ENCODE measurements around the gene ZNF709. TPM values are rescaled to one million over a fixed set of nuclear protein-coding genes. Genes with fewer than 3 reads are reported as not detected.
"Not testable (repeated sequence)": the region's sequence is repeated elsewhere in the genome, so short reads cannot be mapped to it uniquely, and the experiment has no call there.

ZNF709 gene
- total RNA-seq, 1 experiment from 2014 or later, result 2.2 TPM

DNA sequence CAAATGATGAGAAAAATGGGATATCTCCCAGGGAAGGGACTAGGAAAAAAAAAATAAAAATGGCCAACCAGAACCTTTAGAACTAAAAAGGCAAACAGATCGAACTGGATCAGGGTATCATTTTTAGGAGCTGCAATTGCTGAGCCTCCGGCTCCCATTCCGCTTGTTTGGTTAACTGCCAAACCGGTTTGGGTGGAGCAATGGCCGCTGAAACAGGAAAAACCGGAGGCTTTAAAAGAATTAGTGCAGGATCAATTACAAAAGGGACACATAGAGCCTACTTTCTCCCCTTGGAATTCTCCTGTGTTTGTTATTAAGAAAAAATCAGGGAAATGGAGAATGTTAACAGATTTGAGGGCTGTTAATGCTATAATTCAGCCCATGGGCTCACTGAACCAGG, 31.1 kb downstream of the ZNF709 start:
- DNase-seq (ENCODE audit: low spot score), result no peak

DNA sequence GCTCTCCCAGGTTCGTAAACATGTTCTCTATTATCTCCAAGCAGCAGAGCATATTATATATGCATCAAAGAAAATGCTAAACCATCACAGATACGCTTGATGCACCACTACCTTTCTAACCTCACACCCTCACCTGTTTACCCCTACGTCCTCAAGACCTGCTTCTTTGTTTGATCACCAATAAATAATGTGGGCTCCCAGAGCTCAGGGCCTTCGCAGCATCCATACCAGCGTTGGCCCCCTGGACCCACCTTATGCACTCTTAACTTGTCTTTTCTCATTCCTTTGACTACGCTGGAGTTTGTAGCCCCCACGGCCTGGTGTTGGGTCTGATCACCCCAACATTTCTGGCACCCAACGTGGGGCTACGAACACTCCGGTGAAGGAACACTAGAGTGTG, 33.8 kb downstream of the ZNF709 start:
- DNase-seq (ENCODE audit: low spot score), result no peak

DNA sequence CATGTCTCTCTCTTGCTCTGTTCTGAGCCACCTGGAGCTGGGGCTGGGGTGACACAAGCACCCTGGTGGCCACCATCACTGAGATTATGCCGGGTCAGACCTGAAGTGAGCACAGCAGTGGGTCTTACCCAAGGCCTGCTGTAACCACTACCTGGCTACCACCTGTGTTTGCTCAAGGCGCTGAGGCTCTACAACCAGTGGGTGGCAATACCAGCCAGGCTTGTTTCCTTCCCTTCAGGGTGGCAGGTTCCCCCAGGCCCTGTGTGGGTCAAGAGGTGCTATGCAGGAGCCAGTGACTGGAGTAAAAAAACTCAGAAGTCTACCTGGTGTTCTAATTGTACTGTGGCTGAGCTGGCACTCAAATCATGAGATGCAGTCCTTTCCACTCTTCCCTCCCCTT, 35.8 kb downstream of the ZNF709 start:
- DNase-seq (ENCODE audit: low spot score), result no peak

- DNase-seq (ENCODE audit: low spot score), result peak; percentile 98
These were observed 43.9 kb downstream of the ZNF709 start, which contains the start of gene ZNF443 for GRCh38 chr19:12440541-12441316. Gene ZNF443, minus strand, starts transcription at chr19:12441021. Its CDS starts 107 bp downstream, at chr19:12440914.

- peak; percentile 17 for DNase-seq (ENCODE audit: low spot score)
These were observed 44.7 kb downstream of the ZNF709 start for GRCh38 chr19:12439686-12440540.

DNA sequence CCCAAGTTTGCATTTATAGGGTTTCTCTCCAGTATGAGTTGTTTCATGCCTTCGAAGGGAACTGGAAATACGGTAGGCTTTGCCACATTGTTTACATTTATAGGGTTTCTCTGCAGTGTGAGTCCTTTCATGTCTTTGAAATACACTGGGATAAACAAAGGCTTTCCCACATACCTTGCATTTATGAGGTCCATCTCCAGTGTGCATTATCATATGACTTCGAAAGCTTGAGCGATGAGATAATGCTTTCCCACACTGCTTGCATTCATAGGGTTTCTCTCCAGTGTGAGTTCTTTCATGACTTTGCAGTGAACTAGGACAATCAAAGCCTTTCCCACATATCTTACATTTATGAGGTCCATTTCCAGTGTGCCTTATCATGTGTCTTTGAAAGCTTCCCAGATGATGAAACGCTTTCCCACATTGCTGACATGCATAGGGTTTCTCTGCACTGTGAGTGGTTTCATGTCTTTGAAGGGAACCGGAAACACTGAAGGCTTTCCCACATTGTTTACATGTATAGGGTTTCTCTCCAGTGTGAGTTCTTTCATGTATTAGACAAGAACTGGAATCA, 53.8 kb downstream of the ZNF709 start:
- DNase-seq (ENCODE audit: low spot score), result not testable (repeated sequence)

DNA sequence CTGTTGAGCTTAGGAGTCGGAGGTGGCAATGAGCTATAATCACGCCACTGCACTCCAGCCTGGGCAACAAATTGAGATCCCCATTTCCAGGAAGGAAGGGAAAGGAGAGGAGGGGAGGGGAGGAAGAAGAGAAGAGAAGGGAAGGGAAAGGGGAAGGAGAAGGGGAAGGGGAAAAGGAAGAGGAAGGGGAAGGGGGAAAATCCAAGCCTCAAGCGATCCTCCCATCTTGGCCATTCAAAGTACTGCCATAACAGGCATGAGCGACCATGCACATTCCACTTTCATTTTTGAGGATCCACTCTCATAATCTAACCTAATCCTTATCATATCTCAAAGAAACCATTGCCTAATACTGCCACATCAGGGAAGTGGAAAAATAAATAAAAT, 58.7 kb downstream of the ZNF709 start:
- no peak for DNase-seq (ENCODE audit: low spot score)

DNA sequence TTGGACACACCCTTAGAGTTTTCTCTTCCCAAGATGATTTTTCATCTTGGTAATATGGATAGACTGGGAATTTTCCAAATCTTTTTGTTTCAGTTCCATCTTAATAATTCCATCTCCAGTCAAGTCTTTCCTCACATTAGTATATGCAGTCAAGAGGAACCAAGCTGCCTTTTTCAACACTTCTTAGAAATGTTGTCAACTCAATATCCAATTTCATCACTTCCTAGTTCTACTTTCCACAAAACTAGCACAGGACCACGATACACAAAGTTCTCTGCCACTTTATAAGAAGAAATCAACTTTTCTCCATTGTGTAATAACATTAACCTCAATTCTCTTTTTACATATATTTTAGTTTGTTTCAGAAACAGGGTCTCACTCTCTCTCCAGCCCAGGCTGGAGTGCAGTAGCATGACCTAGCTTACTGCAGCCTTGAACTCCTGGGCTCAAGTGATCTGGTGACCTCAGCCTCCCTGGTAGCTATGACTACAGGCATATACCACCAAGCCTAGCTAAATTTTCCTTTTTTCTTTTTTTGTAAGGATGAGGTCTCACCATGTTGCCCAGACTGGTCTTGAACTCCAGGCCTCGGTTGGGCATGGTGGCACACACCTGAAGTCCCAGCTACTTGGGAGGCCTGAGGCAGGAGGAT, 59.3 kb downstream of the ZNF709 start:
- no peak for DNase-seq (ENCODE audit: low spot score)

GRCh38 chr19:12417273-12417672, 67.3 kb downstream of the ZNF709 start:
- not testable (repeated sequence) for DNase-seq (ENCODE audit: low spot score)

DNA sequence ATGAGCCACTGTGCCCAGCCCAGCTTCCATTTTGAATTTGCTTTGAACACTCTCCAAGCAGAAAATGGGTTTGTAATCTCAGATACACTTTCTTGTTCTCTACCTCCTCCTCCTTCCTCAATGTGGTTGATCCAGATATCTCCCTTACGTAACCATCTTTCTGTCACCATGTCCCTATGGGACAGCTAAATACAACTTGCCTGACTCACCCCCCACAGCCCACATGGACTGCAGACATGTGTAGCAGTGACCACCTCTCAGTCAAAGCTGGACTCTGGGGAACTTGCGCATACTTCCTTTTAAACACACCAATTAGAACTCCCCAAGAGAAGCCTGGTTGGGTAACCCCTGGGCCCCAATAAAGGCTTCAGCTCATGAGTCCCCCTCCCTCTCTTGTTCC, 72.7 kb downstream of the ZNF709 start:
- DNase-seq (ENCODE audit: low spot score), result no peak

Other genes starting within 250 kb of the ZNF709 start
- 8.7 and 9.6 TPM in 2 replicates for gene ZNF44, start 189.9 kb downstream of the ZNF709 start, total RNA-seq (2014; rRNA removed; shearing (Covaris generic))
- not detected in 2 replicates for gene ZNF563, start 151.2 kb downstream of the ZNF709 start, total RNA-seq (2014; rRNA removed; shearing (Covaris generic))
- 1.9 and 2.4 TPM in 2 replicates for gene ZNF442, start 119.1 kb downstream of the ZNF709 start, total RNA-seq (2014; rRNA removed; shearing (Covaris generic))
- 4.9 and 7.5 TPM in 2 replicates for gene ZNF799, start 83.5 kb downstream of the ZNF709 start, total RNA-seq (2014; rRNA removed; shearing (Covaris generic))
- 5.4 and 5.6 TPM in 2 replicates for gene ZNF443, start 43.8 kb downstream of the ZNF709 start, total RNA-seq (2014; rRNA removed; shearing (Covaris generic))
- 6.7 TPM in 2 replicates for gene ZNF564, start 66.7 kb upstream of the ZNF709 start, total RNA-seq (2014; rRNA removed; shearing (Covaris generic))
- 4.7 and 6.9 TPM in 2 replicates for gene ZNF490, start 126.0 kb upstream of the ZNF709 start, total RNA-seq (2014; rRNA removed; shearing (Covaris generic))
- gene ZNF791, start 126.1 kb upstream of the ZNF709 start, total RNA-seq (2014; rRNA removed; shearing (Covaris generic)), result 10.5 and 29.2 TPM in 2 replicates
- 45.7 and 65.6 TPM in 2 replicates for gene MAN2B1, start 181.9 kb upstream of the ZNF709 start, total RNA-seq (2014; rRNA removed; shearing (Covaris generic))
- 14.9 and 15.1 TPM in 2 replicates for gene WDR83, start 182.0 kb upstream of the ZNF709 start, total RNA-seq (2014; rRNA removed; shearing (Covaris generic))
- gene DHPS, start 197.1 kb upstream of the ZNF709 start, total RNA-seq (2014; rRNA removed; shearing (Covaris generic)), result 132 and 170 TPM in 2 replicates
- gene GNG14, start 203.2 kb upstream of the ZNF709 start, total RNA-seq (2014; rRNA removed; shearing (Covaris generic)), result not detected in 2 replicates
- 16.7 and 21.8 TPM in 2 replicates for gene FBXW9, start 211.8 kb upstream of the ZNF709 start, total RNA-seq (2014; rRNA removed; shearing (Covaris generic))
- 9.3 and 14.5 TPM in 2 replicates for gene TNPO2, start 239.1 kb upstream of the ZNF709 start, total RNA-seq (2014; rRNA removed; shearing (Covaris generic))
- 344 and 364 TPM in 2 replicates for gene TRIR, start 249.9 kb upstream of the ZNF709 start, total RNA-seq (2014; rRNA removed; shearing (Covaris generic))

Measured in A172 (cell line).